Measurements from ENCODE around the gene FTH1. TPM values are rescaled to one million over a fixed set of nuclear protein-coding genes. Genes with fewer than 3 reads are reported as not detected.

The FTH1 gene
- total and polyA plus RNA-seq, 10 donors: 1,915 to 3,321 (median 2,501) TPM

DNA sequence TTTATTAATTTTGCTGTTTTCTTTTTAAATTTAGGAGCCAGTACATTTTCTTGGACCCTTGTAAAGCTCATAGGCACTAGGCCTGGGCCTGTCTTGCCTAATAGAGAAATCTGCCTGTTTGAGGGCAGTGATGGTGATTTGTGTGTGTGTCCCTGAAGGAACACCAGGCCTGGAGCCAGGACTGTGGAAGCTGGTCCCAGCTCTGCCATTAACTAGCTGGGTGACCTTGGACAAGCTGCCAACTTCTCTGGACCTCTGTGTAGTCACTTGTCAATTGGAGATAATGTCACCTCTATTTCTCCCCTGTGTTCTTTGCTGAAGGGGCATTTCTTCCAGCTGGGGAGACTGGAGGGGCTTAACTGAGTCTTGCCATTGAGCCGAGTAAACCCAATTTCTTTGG is 16.0 kb upstream of the FTH1 start:
- Histone ChIP-seq H3K27me3 (replicated peaks in 1 of 7) (no peaks in the 10 kb centered on the region), H3K36me3 (no peaks in the 10 kb centered on the region), H3K27ac (peak overlapping the region in 2 of 8 donors; percentile 12 to 33), H3K4me1 (peaks cover 3 to 48% (median 20%) of the 10 kb centered on the region in 6 donors), H3K9me3 (peaks cover 0 to 13% (median 3%) of the 10 kb centered on the region in 8 donors), H3K4me3 (no peak overlapping the region)
- peak in 1 of 3 donors; percentile 30 for TF ChIP-seq POLR2AphosphoS5 (IDR thresholded peaks at IDR 0.05)
- TF ChIP-seq POLR2A (IDR thresholded peaks at IDR 0.05): no peak
- TF ChIP-seq, protein P1, sequence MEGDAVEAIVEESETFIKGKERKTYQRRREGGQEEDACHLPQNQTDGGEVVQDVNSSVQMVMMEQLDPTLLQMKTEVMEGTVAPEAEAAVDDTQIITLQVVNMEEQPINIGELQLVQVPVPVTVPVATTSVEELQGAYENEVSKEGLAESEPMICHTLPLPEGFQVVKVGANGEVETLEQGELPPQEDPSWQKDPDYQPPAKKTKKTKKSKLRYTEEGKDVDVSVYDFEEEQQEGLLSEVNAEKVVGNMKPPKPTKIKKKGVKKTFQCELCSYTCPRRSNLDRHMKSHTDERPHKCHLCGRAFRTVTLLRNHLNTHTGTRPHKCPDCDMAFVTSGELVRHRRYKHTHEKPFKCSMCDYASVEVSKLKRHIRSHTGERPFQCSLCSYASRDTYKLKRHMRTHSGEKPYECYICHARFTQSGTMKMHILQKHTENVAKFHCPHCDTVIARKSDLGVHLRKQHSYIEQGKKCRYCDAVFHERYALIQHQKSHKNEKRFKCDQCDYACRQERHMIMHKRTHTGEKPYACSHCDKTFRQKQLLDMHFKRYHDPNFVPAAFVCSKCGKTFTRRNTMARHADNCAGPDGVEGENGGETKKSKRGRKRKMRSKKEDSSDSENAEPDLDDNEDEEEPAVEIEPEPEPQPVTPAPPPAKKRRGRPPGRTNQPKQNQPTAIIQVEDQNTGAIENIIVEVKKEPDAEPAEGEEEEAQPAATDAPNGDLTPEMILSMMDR (IDR thresholded peaks at IDR 0.05 in 8 of 11, conservative IDR thresholded peaks at IDR 0.05 in 3 of 11): no peak
- intact Hi-C loops (cut with DNase I; ENCODE audit: low total_unique reads): no loop called here
- WGBS, 5 donors: 86 to 92% (median 91%) methylated on average over 1 of the region's 1 CpG
- DNase-seq: peak; percentile 75

DNA sequence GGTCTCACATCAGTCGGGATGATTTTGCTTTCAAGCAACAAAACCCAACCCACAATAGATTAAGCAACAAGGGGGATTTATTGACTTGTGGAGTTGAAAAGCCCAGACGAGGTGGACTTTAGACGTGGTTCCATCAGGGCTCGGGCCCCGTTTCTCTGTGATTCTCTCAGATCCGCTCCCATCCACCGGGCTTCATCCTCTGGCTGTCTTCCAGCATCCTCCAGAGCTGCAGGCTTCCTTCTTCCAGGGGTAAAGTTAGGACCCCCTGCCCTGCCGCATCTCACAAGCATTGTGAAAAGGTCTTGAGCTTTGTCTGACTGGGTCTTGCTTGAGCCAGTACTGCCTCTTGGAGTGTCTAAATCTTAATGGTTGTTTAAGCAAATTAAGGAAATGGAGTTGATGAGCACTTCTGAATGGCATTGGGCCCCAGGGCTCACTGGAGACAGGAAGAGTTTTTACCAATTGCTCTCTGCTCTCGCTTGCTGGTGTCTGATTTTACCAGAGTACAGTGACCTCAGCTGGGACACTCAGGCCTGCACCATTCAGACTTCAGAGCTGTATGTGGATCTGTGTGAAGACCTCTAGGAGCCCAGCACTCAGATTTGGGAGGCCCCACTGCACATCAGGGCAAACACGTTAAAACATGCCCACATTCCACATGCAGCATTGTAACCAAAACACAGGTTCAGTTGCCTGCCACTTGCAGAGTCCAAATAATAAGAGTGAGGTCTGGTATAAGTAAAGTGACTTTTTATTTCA is 13.5 kb upstream of the FTH1 start:
- peak; percentile 57 for DNase-seq
- WGBS, 5 donors: 65 to 80% (median 76%) methylated on average over 10 of the region's 10 CpGs

DNA sequence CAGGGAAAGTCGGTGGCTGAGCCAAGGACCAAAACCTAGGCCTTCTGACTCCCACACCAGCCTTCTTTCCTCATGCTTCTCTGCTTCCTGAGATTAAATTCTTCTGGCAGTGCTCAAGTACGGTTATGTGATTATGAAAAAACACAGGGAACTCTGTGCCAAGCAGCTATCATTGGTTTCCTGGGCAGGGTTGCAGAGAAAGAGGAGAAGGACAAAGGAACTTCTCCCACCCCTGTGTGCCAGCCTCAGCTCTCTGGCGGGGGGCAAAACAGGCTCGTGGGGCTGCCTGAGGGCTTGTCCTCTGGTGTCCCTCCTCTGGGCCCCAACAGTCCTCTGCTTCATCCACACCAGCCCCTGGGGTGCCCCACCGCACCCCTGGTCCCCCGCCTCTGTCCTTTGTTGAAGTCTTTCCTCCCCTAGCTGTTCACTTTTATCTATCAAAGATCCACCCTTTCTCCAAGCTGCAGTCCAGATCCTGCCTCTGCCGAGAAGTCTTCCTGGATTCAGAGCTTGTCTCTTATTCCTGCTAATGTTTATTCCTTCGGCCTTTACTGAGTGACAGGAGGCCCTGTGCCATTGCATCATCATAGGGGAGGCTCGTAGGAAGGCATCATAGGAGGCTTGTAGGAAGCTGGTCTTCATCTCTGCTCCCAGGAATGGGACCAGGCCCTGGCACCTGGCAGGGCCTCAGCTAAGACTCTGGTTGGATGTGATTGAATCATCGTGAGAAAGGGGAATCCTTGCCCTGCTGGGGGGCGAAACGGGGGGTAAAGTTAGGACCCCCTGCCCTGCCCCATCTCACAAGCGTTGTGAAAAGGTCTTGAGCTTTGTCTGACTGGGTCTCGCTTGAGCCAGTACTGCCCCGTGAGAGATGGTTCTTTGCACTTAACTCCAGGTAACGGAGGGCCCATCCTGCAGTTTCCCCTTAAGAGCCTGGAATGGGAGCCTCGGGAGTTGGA is 11.5 kb upstream of the FTH1 start:
- intact Hi-C loops (cut with DNase I; ENCODE audit: low total_unique reads): no loop called here
- DNase-seq: peak; percentile 72
- peaks cover 11 to 90% (median 48%) of the 10 kb centered on the region in 6 donors for H3K4me1 ChIP-seq

More for the DNA sequence above, 13.5 kb upstream of the FTH1 start:
- H3K36me3 ChIP-seq: no peaks in the 10 kb centered on the region
- no peak overlapping the region for H3K4me3 ChIP-seq
- peaks cover 7 to 73% (median 39%) of the 10 kb centered on the region in 6 donors for H3K4me1 ChIP-seq
- peak overlapping the region in 5 of 8 donors; percentile 17 to 40 (median 32) for H3K27ac ChIP-seq
- intact Hi-C loops (cut with DNase I; ENCODE audit: low total_unique reads): no loop called here
- TF ChIP-seq POLR2AphosphoS5 (IDR thresholded peaks at IDR 0.05) (no peak), POLR2A (IDR thresholded peaks at IDR 0.05) (no peak)
- TF ChIP-seq, protein P1 (IDR thresholded peaks at IDR 0.05 in 8 of 11, conservative IDR thresholded peaks at IDR 0.05 in 3 of 11): no peak
- H3K27me3 ChIP-seq (replicated peaks in 1 of 7): no peaks in the 10 kb centered on the region
- no peaks in the 10 kb centered on the region for H3K9me3 ChIP-seq

DNA sequence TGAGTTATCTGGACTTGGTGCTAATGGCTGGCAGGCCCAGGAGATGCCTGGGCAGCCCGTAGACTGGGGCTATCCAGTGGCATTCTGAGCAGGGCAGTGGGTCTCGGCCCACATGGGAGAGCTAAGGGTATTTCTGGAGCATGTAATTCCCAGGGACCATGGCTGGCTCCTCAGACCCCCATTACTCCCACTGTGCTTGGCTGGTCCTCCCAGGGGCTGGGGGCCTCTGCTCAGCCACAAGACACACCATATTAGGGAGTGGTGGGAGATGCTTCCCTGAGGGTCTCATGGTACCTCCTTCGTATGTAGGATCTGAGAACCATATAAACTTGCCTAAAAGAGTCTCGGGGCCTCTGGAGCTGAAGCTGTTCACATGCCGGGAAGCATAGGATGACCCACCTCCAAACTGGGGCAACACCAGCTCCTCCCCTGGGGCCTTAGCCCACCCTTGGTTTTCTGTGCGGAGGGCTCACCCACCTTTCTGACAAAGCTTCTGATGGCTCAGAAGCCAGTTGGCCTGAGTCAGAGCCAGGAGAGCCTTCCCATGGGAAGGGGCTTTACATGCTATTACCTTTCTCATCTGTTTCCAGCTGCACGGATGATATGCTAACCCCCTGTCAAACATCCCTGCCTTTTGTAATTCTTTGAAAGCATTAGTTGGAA is 9.5 kb upstream of the FTH1 start:
- Histone ChIP-seq H3K27me3 (replicated peaks in 1 of 7) (no peaks in the 10 kb centered on the region), H3K4me1 (peaks cover 27 to 92% (median 63%) of the 10 kb centered on the region in 6 donors), H3K9me3 (no peaks in the 10 kb centered on the region), H3K4me3 (no peak overlapping the region), H3K27ac (peak overlapping the region in 1 of 8 donors; percentile 47), H3K36me3 (no peaks in the 10 kb centered on the region)
- 73 to 89% (median 76%) methylated on average over 5 to 7 of the region's 7 CpGs for WGBS, 5 donors
- peak; percentile 44 for DNase-seq
- intact Hi-C loops (cut with DNase I; ENCODE audit: low total_unique reads): no loop called here
- TF ChIP-seq, protein P1 (IDR thresholded peaks at IDR 0.05 in 8 of 11, conservative IDR thresholded peaks at IDR 0.05 in 3 of 11): no peak
- TF ChIP-seq POLR2A (IDR thresholded peaks at IDR 0.05) (no peak), POLR2AphosphoS5 (IDR thresholded peaks at IDR 0.05) (no peak)

More for the DNA sequence above, 11.5 kb upstream of the FTH1 start:
- 62 to 75% (median 65%) methylated on average over 17 of the region's 17 CpGs for WGBS, 5 donors
- Histone ChIP-seq H3K9me3 (no peaks in the 10 kb centered on the region), H3K27ac (peak overlapping the region; percentile 42 to 81 (median 74)), H3K36me3 (no peaks in the 10 kb centered on the region), H3K27me3 (replicated peaks in 1 of 7) (no peaks in the 10 kb centered on the region), H3K4me3 (no peak overlapping the region)
- TF ChIP-seq POLR2AphosphoS5 (IDR thresholded peaks at IDR 0.05): peak; percentile 33 to 71 (median 35)
- no peak for TF ChIP-seq POLR2A (IDR thresholded peaks at IDR 0.05)
